ENCODE measurements around the gene TMEM59L. TPM values are rescaled to one million over a fixed set of nuclear protein-coding genes. Genes with fewer than 3 reads are reported as not detected.
A peak's percentile ranks its signal among the peaks of the same experiment; 100 is the strongest.

Gene TMEM59L
- total RNA-seq, 1 experiment from 2014 or later = 2.4 TPM

DNA sequence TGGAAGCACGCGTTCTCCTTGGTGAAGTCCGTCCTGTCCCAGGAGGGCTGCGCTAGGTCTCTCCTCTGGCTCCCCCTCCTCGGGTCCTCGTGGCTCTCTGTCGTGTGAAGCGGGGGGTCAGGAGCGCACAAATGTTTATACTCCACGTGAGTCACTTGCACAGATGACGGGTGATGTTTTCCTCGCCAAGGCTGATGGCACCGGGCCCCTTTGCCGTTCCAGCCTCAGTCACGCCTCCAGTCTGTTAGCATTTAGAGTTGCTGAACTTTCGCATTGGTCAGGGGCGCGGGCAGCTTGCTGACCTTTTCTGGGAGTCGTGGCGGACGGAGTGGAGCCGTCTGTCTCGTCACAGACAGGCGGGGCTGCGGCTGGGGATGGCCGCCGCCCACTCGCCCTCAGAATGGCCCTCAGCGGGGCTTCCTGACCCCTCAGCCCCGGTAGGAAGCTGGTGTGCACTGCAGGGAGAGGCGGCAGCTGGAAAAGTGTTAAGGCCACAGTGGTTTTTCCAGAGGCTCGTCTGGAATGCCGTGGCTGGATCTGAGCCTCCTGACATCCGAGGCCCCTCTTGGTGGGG lies 37.9 kb downstream of the TMEM59L start:
- no peak for ATAC-seq
- POLR2A ChIA-PET = no interaction called here

DNA sequence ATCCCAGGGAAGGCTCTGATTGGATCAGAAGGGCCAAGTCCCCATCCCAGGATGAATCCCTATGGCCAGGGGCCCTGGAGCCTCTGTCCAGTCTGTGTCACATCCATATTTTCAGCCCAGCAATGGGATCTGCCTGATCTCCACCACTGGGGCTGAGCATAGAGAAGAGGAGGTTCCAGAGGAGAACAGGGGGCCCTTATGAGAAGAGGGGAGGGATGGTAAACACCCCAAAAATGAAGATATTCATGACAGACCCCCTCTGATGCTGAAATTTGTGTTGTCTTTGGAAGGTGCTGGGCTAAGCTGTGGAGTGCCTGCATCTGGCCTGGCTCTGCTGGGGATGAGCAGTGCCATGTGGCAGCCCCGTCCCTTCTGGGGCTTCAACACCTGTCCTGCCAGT lies 38.6 kb downstream of the TMEM59L start:
- DNase-seq (ENCODE audit: low read depth, low spot score) = no peak
- Histone ChIP-seq H3K27me3 (ENCODE audit: control insufficient read depth, insufficient read depth, low read length) (no peaks in the 10 kb centered on the region), H3K9me3 (ENCODE audit: control insufficient read depth, insufficient read depth, low read depth, low read length) (no peaks in the 10 kb centered on the region), H3K4me3 (ENCODE audit: low read depth in 2 of 2, low read length in 2 of 2) (no peak overlapping the region), H3K36me3 (ENCODE audit: control insufficient read depth, insufficient read depth, low read length) (no peaks in the 10 kb centered on the region), H3K27ac (ENCODE audit: low read length) (no peak overlapping the region), H3K4me1 (ENCODE audit: control insufficient read depth, insufficient read depth, low read length) (no peaks in the 10 kb centered on the region)
- BruUV-seq (replicated peaks) = no TSS peak
- ATAC-seq = 0 out of 2 replicates have a peak, but pooled peaks have one; percentile 25
- POLR2A ChIA-PET = no interaction called here
- TF ChIP-seq, protein P1, sequence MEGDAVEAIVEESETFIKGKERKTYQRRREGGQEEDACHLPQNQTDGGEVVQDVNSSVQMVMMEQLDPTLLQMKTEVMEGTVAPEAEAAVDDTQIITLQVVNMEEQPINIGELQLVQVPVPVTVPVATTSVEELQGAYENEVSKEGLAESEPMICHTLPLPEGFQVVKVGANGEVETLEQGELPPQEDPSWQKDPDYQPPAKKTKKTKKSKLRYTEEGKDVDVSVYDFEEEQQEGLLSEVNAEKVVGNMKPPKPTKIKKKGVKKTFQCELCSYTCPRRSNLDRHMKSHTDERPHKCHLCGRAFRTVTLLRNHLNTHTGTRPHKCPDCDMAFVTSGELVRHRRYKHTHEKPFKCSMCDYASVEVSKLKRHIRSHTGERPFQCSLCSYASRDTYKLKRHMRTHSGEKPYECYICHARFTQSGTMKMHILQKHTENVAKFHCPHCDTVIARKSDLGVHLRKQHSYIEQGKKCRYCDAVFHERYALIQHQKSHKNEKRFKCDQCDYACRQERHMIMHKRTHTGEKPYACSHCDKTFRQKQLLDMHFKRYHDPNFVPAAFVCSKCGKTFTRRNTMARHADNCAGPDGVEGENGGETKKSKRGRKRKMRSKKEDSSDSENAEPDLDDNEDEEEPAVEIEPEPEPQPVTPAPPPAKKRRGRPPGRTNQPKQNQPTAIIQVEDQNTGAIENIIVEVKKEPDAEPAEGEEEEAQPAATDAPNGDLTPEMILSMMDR (IDR thresholded peaks at IDR 0.05) = no peak
- TF ChIP-seq, protein P2, sequence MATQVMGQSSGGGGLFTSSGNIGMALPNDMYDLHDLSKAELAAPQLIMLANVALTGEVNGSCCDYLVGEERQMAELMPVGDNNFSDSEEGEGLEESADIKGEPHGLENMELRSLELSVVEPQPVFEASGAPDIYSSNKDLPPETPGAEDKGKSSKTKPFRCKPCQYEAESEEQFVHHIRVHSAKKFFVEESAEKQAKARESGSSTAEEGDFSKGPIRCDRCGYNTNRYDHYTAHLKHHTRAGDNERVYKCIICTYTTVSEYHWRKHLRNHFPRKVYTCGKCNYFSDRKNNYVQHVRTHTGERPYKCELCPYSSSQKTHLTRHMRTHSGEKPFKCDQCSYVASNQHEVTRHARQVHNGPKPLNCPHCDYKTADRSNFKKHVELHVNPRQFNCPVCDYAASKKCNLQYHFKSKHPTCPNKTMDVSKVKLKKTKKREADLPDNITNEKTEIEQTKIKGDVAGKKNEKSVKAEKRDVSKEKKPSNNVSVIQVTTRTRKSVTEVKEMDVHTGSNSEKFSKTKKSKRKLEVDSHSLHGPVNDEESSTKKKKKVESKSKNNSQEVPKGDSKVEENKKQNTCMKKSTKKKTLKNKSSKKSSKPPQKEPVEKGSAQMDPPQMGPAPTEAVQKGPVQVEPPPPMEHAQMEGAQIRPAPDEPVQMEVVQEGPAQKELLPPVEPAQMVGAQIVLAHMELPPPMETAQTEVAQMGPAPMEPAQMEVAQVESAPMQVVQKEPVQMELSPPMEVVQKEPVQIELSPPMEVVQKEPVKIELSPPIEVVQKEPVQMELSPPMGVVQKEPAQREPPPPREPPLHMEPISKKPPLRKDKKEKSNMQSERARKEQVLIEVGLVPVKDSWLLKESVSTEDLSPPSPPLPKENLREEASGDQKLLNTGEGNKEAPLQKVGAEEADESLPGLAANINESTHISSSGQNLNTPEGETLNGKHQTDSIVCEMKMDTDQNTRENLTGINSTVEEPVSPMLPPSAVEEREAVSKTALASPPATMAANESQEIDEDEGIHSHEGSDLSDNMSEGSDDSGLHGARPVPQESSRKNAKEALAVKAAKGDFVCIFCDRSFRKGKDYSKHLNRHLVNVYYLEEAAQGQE (IDR thresholded peaks at IDR 0.05; ENCODE audit: insufficient read depth in 1 of 2, low read depth in 2 of 2, low read length in 1 of 2) = no peak
- TF ChIP-seq SIN3A (IDR thresholded peaks at IDR 0.05; ENCODE audit: borderline replicate concordance, insufficient read depth, low read depth, low read length) (no peak), POLR2AphosphoS5 (IDR thresholded peaks at IDR 0.05; ENCODE audit: low read depth, low read length) (no peak)
- intact Hi-C loops (cut with micrococcal nuclease; ENCODE audit: unreplicated experiment) = no loop called here
- CTCF ChIA-PET = no interaction called here
- in situ Hi-C loops (cut with HindIII; ENCODE audit: low pct_unique_long_range_greater_than_20kb, low sequenced_read_pairs) = no loop called here

More for the DNA sequence above, 37.9 kb downstream of the TMEM59L start:
- BruUV-seq (replicated peaks) = no TSS peak
- in situ Hi-C loops (cut with HindIII; ENCODE audit: low pct_unique_long_range_greater_than_20kb, low sequenced_read_pairs) = no loop called here
- H3K4me1 ChIP-seq (ENCODE audit: control insufficient read depth, insufficient read depth, low read length) = no peaks in the 10 kb centered on the region
- H3K27me3 ChIP-seq (ENCODE audit: control insufficient read depth, insufficient read depth, low read length) = no peaks in the 10 kb centered on the region
- no peaks in the 10 kb centered on the region for H3K36me3 ChIP-seq (ENCODE audit: control insufficient read depth, insufficient read depth, low read length)
- CTCF ChIA-PET = no interaction called here
- no peak overlapping the region for H3K4me3 ChIP-seq (ENCODE audit: low read depth in 2 of 2, low read length in 2 of 2)
- DNase-seq (ENCODE audit: low read depth, low spot score) = no peak
- no peaks in the 10 kb centered on the region for H3K9me3 ChIP-seq (ENCODE audit: control insufficient read depth, insufficient read depth, low read depth, low read length)
- no peak for TF ChIP-seq SIN3A (IDR thresholded peaks at IDR 0.05; ENCODE audit: borderline replicate concordance, insufficient read depth, low read depth, low read length)
- no peak for TF ChIP-seq POLR2AphosphoS5 (IDR thresholded peaks at IDR 0.05; ENCODE audit: low read depth, low read length)
- TF ChIP-seq TCF7L2 (IDR thresholded peaks at IDR 0.05; ENCODE audit: low read depth, low read length) = no peak
- TF ChIP-seq, protein P1 (IDR thresholded peaks at IDR 0.05) = no peak
- TF ChIP-seq, protein P2 (IDR thresholded peaks at IDR 0.05; ENCODE audit: insufficient read depth in 1 of 2, low read depth in 2 of 2, low read length in 1 of 2) = no peak
- intact Hi-C loops (cut with micrococcal nuclease; ENCODE audit: unreplicated experiment) = no loop called here
- no peak overlapping the region for H3K27ac ChIP-seq (ENCODE audit: low read length)

All from Panc1 (cell line).